ENCODE measurements around the gene IFNA2.

Gene IFNA2

GRCh38 chr9:21348430-21348970 lies 36.7 kb downstream of the IFNA2 start:
- no peak for DNase-seq (ENCODE audit: low spot score)
- no peak overlapping the region for H3K27ac ChIP-seq
- H3K4me3 ChIP-seq: no peak overlapping the region
- TF ChIP-seq, protein P1, sequence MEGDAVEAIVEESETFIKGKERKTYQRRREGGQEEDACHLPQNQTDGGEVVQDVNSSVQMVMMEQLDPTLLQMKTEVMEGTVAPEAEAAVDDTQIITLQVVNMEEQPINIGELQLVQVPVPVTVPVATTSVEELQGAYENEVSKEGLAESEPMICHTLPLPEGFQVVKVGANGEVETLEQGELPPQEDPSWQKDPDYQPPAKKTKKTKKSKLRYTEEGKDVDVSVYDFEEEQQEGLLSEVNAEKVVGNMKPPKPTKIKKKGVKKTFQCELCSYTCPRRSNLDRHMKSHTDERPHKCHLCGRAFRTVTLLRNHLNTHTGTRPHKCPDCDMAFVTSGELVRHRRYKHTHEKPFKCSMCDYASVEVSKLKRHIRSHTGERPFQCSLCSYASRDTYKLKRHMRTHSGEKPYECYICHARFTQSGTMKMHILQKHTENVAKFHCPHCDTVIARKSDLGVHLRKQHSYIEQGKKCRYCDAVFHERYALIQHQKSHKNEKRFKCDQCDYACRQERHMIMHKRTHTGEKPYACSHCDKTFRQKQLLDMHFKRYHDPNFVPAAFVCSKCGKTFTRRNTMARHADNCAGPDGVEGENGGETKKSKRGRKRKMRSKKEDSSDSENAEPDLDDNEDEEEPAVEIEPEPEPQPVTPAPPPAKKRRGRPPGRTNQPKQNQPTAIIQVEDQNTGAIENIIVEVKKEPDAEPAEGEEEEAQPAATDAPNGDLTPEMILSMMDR (IDR thresholded peaks at IDR 0.05): no peak

GRCh38 chr9:21340735-21341134 lies 44.5 kb downstream of the IFNA2 start:
- no peak overlapping the region for H3K27ac ChIP-seq
- DNase-seq (ENCODE audit: low spot score): no peak
- TF ChIP-seq, protein P1 (IDR thresholded peaks at IDR 0.05): no peak
- H3K4me3 ChIP-seq: no peak overlapping the region

GRCh38 chr9:21336457-21336856 lies 48.7 kb downstream of the IFNA2 start:
- no peak for DNase-seq (ENCODE audit: low spot score)
- H3K4me3 ChIP-seq: no peak overlapping the region
- TF ChIP-seq, protein P1 (IDR thresholded peaks at IDR 0.05): no peak
- H3K27ac ChIP-seq: no peak overlapping the region

DNA sequence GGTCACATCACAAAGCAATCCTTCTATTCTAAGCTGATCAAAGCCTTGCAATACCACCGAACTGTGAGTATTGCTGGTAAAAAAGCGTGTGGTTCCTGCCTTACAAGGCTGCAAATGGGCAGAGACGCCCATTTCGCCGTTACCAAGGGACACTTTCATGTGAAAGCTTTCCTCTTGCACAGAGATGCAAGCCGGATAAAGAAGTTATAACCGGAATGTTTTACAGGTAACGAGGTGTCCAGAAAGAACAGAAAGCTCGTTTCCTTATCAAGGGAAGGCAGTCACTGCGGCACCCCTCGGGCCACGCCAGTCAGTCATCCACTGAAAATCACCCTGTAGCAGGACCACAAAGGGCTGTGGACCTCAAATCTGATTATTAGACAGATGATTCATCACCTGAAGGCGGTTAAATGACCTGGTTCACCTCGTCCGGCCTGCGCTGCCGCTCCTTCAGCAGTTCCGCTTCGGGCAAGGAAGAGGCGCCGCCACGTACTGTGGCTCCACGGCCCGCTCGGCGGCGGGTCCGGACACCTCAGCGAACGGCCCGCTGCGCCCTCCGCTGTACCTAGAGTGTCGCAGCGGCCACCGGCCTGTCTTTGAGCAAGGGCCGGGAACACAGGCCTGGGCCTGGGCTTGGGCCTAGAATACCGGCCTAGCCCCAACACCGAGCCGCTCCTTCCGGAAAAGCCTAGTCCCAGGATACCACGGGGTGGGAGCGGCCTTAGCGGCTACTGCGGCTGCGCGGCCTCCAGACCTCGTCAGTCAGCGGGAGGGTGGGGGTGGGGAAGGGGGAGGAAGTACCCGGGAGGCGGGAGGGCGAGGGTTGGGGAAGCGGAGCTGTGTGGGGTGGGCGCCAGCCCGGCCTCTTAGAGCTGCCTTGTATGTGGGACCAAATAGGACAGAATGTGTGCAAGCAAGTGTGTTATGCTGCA lies 50.2 kb downstream of the IFNA2 start, which contains the start of gene KLHL9:
Gene KLHL9, minus strand, starts transcription at position 704 of the 932 bp plus-strand sequence. Its CDS starts 545 bp downstream, at position 159.
- TF ChIP-seq, protein P1 (IDR thresholded peaks at IDR 0.05): no peak
- DNase-seq (ENCODE audit: low spot score): peak; percentile 93
- H3K4me3 ChIP-seq: peak within 1 kb of the TSS; percentile 79
- H3K27ac ChIP-seq: peak within 1 kb of the TSS; percentile 89 to 92
